ENCODE results near the gene POLR1A. TPM values are rescaled to one million over a fixed set of nuclear protein-coding genes. Genes with fewer than 3 reads are reported as not detected.

Gene POLR1A
- total and polyA plus RNA-seq, 2 of the 8 experiments (the other 6 are each of a cell fraction or from before 2014, with no cell fraction given): 8.9 to 58.1 TPM

DNA sequence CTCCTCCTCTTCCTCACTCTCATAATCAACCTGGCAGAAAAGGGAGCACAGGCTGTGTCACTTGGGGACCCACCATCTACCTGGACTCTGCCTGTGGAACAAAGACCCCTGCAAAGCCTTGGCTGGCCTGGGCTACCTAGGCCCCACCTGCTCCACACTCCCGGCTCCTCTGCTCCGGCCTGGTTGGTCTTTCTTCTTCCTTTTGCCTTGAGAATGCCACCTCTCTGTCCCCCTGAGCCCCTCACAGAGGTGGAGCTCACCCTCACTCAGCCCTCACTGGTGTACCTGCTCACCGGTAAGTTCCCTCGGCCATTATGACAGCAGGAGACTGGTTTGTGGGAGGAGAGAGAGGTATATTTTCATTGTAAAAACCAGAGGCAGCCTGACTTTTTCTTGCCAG, 74.1 kb downstream of the POLR1A start:
- Histone ChIP-seq H3K4me2 (ENCODE audit: insufficient read depth in 1 of 2, low read depth in 2 of 2, low read length in 2 of 2) (no peak overlapping the region), H4K91ac (replicated peaks; ENCODE audit: insufficient read length, low read length) (no peak overlapping the region), H4K5ac (ENCODE audit: insufficient read length, low read depth, low read length) (no peak overlapping the region), H3K27ac (ENCODE audit: low read depth, low read length) (no peak overlapping the region), H2BK12ac (ENCODE audit: low read depth, low read length) (no peak overlapping the region), H3K27me3 (replicated peaks in 1 of 4; ENCODE audit: control insufficient read depth in 3 of 4, extremely low read depth in 1 of 4, insufficient read depth in 3 of 4, low read length in 3 of 4) (no peaks in the 10 kb centered on the region), H3K36me3 (ENCODE audit: control insufficient read depth in 2 of 4, insufficient read depth in 4 of 4, low read length in 3 of 4) (peaks cover 46 to 75% (median 70%) of the 10 kb centered on the region in 4 experiments), H2BK15ac (ENCODE audit: low read length) (no peak overlapping the region), H3K56ac (replicated peaks; ENCODE audit: insufficient read length, low read depth, low read length) (no peak overlapping the region), H4K20me1 (replicated peaks in 1 of 2; ENCODE audit: control insufficient read depth in 1 of 2, insufficient read depth in 2 of 2, low read length in 2 of 2) (peaks cover 7 to 8% of the 10 kb centered on the region in 2 experiments), H3K4me1 (replicated peaks in 1 of 4; ENCODE audit: control insufficient read depth in 3 of 4, insufficient read depth in 4 of 4, low read length in 3 of 4) (no peaks in the 10 kb centered on the region), H2BK20ac (ENCODE audit: low read length) (no peak overlapping the region), H3K4me3 (ENCODE audit: extremely low read depth in 1 of 4, insufficient read depth in 2 of 4, low read depth in 3 of 4, low read length in 4 of 4) (no peak overlapping the region), H4K8ac (ENCODE audit: extremely low read depth, insufficient read depth, low read length) (no peak overlapping the region), H3K23me2 (ENCODE audit: low read depth, low read length) (no peaks in the 10 kb centered on the region), H3K4ac (replicated peaks; ENCODE audit: insufficient read length, low read depth, low read length) (no peak overlapping the region), H2AFZ (ENCODE audit: low read length) (no peak overlapping the region), H2AK5ac (ENCODE audit: low read depth, low read length) (no peak overlapping the region), H3K79me1 (ENCODE audit: low read depth, low read length) (0 out of 2 replicates have a peak, but pooled peaks cover 2% of the 10 kb centered on the region), H3K18ac (ENCODE audit: extremely low read depth, low read length) (no peak overlapping the region), H3K9me3 (ENCODE audit: insufficient read depth in 2 of 2, low read depth in 1 of 2, low read length in 1 of 2) (no peaks in the 10 kb centered on the region), H2BK120ac (replicated peaks; ENCODE audit: low read depth, low read length) (no peak overlapping the region), H3K9ac (replicated peaks in 1 of 4; ENCODE audit: extremely low read depth in 1 of 4, low read depth in 3 of 4, low read length in 3 of 4) (no peak overlapping the region), H3K14ac (ENCODE audit: insufficient read length) (no peak overlapping the region), H2BK5ac (ENCODE audit: low read depth, low read length) (no peak overlapping the region), H3K79me2 (ENCODE audit: control insufficient read depth in 1 of 2, insufficient read depth in 2 of 2, low read length in 2 of 2) (no peaks in the 10 kb centered on the region), H3K23ac (ENCODE audit: insufficient read length) (no peak overlapping the region)
- FAIRE-seq (no peak), DNase-seq (ENCODE audit: low read depth in 1 of 2, low spot score in 2 of 2) (no peak)
- 93% methylated on average over 4 of the region's 4 CpGs; no CpG with 5 or more reads in 1 of the 2 experiments for whole genome bisulfite sequencing, 2 experiments (ENCODE audit: extremely low coverage in 1 of 2, insufficient coverage in 1 of 2, insufficient read length in 1 of 2, insufficient replicate concordance in 2 of 2, low coverage in 1 of 2, low lambda C conversion rate in 2 of 2, missing lambda C conversion rate in 1 of 2)
- POLR2A ChIA-PET (ENCODE audit: partially characterized antibody): no interaction called here
- CTCF ChIA-PET (ENCODE audit: partially characterized antibody): no interaction called here
- TF ChIP-seq HDAC6 (IDR thresholded peaks at IDR 0.05; ENCODE audit: low read depth, low read length) (no peak), JUN (IDR thresholded peaks at IDR 0.05; ENCODE audit: low read depth, low read length) (no peak), SP4 (IDR thresholded peaks at IDR 0.05; ENCODE audit: low read length) (no peak), ZNF274 (IDR thresholded peaks at IDR 0.05; ENCODE audit: borderline replicate concordance, extremely low read depth, low read length) (no peak), RAD21 (IDR thresholded peaks at IDR 0.05 in 1 of 2, conservative IDR thresholded peaks at IDR 0.05 in 1 of 2; ENCODE audit: low read depth in 2 of 2, low read length in 2 of 2) (no peak), YY1 (IDR thresholded peaks at IDR 0.05; ENCODE audit: low read depth, low read length) (no peak)

Measured in H1 (cell line).